ENCODE data around the gene MYH9. TPM values are rescaled to one million over a fixed set of nuclear protein-coding genes. Genes with fewer than 3 reads are reported as not detected.

MYH9 gene
- total and polyA plus RNA-seq, 2 experiments from 2014 or later = 58.4 to 233 TPM

- TF ChIP-seq ZNF462 (CRISPR knock-in tag; IDR thresholded peaks at IDR 0.05) (no peak), CREB1 (CRISPR knock-in tag; IDR thresholded peaks at IDR 0.05; ENCODE audit: low read depth) (no peak), REST (IDR thresholded peaks at IDR 0.05; ENCODE audit: unreplicated experiment) (no peak), EZH2 (IDR thresholded peaks at IDR 0.05; ENCODE audit: low read depth, unreplicated experiment) (no peak), STAT1 (IDR thresholded peaks at IDR 0.05; ENCODE audit: unreplicated experiment) (no peak), ZNF331 (CRISPR knock-in tag; IDR thresholded peaks at IDR 0.05; ENCODE audit: low read depth) (no peak)
Measured at GRCh38 chr22:36398601-36399471, 11.1 kb upstream of the MYH9 start (continued).
